Heart left ventricle (tissue), 13 donors: ENCODE results near the gene CFAP45.

Source experiments
- POLR2A ChIP-seq, 2 donors: fragments of 450-650 bp; IDR thresholded peaks; one replicate each; pipeline ENCODE4 v1.6.1; 2017; ENCODE audit warnings: antibody characterized with exemption in 2 of 2, mild to moderate bottlenecking in 2 of 2, moderate library complexity in 2 of 2
- TF ChIP-seq, protein P1 (sequence below), 12 donors: fragments of 200-600 bp; sonication (generic) in 4 of 12; IDR thresholded peaks; one replicate each; pipeline versions ENCODE4 v1.5.0 to v1.8.0; 2018 to 2022; ENCODE audit warnings: antibody characterized with exemption in 12 of 12, mild to moderate bottlenecking in 5 of 12
- donor health status: ischemic (EF 13 %, LVEDD 7.1; RV severe dilation, severe dysfunction).
- donor health status: DM: no; HTN: yes; CAD: no.
- donor health status: DM: no; HTN: no; CAD: no.
- donor health status: ischemic (EF 25% LVEDD 6.9; RV normal size, moderate dysfunction).
- donor health status: ischemic (EF 25% LVEDD 5.7; RV mildly dilated, moderate dysfunction).
- donor health status: ischemic (EF 35%, LVEDD 5.7; RV mildly dilated, moderate dysfunction).
- donor health status: nonischemic (EF 11% LVEDD 7.7; RV severe dilation, severe dysfunction).
- donor health status: DM: yes; HTN: yes; CAD: no.
- donor health status: PGD.
- donor health status: ischemic (EF 29% LVEDD 5.4; RV normal size, mild dysfunction).
- donor health status: nonischemic (EF 23%, LVEDD 6.1; RV moderate dilation, normal function).

- TF ChIP-seq, protein P1, sequence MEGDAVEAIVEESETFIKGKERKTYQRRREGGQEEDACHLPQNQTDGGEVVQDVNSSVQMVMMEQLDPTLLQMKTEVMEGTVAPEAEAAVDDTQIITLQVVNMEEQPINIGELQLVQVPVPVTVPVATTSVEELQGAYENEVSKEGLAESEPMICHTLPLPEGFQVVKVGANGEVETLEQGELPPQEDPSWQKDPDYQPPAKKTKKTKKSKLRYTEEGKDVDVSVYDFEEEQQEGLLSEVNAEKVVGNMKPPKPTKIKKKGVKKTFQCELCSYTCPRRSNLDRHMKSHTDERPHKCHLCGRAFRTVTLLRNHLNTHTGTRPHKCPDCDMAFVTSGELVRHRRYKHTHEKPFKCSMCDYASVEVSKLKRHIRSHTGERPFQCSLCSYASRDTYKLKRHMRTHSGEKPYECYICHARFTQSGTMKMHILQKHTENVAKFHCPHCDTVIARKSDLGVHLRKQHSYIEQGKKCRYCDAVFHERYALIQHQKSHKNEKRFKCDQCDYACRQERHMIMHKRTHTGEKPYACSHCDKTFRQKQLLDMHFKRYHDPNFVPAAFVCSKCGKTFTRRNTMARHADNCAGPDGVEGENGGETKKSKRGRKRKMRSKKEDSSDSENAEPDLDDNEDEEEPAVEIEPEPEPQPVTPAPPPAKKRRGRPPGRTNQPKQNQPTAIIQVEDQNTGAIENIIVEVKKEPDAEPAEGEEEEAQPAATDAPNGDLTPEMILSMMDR (IDR thresholded peaks at IDR 0.05): no peak
- TF ChIP-seq POLR2A (IDR thresholded peaks at IDR 0.05): no peak
Measured at GRCh38 chr1:159828581-159829272, 71.2 kb downstream of the CFAP45 start.
